Measurements from ENCODE around the gene ABHD6.
"Not testable (repeated sequence)": the region's sequence is repeated elsewhere in the genome, so short reads cannot be mapped to it uniquely, and the experiment has no call there.

The ABHD6 gene

GRCh38 chr3:58200846-58201355 is 36.7 kb upstream of the ABHD6 start:
- Histone ChIP-seq H3K27ac (ENCODE audit: insufficient read depth in 1 of 2, low read depth in 1 of 2, low read length in 2 of 2, poor library complexity in 1 of 2, severe bottlenecking in 2 of 2) (no peak overlapping the region), H3K9me3 (ENCODE audit: control extremely low read depth in 1 of 5, control insufficient read depth in 4 of 5, insufficient read depth in 2 of 5, low read depth in 1 of 5, low read length in 4 of 5) (no peaks in the 10 kb centered on the region), H3K36me3 (ENCODE audit: control insufficient read depth in 4 of 4, insufficient read depth in 4 of 4, low read length in 3 of 4) (no peaks in the 10 kb centered on the region), H3K4me3 (ENCODE audit: control insufficient read depth in 1 of 7, extremely low read depth in 1 of 7, insufficient read depth in 4 of 7, low read depth in 2 of 7, low read length in 6 of 7) (peak overlapping the region in 4 of 7 experiments; percentile 1 to 51 (median 10)), H3K4me1 (ENCODE audit: control extremely low read depth in 1 of 4, control insufficient read depth in 4 of 4, insufficient read depth in 4 of 4, low read length in 3 of 4) (peaks cover 0 to 19% (median 9%) of the 10 kb centered on the region in 4 experiments), H3K27me3 (replicated peaks in 2 of 5; ENCODE audit: control insufficient read depth in 4 of 5, insufficient read depth in 5 of 5, low read length in 4 of 5) (no peaks in the 10 kb centered on the region)
- peak in 2 of 3 donors; percentile 36 to 49 for DNase-seq
- 0% methylated on average over 7 of the region's 11 CpGs for WGBS (ENCODE audit: insufficient coverage)
- ChIA-PET CTCF (interaction anchor here (0.7 to 3.6 kb wide), 7 partner anchors 12 to 94 kb away, joined by 3 to 31 read pairs (median 3); no protein-coding TSS in a partner anchor), POLR2A (no interaction called here)

GRCh38 chr3:58201451-58201850 is 36.1 kb upstream of the ABHD6 start:
- H3K9me3 ChIP-seq (ENCODE audit: control extremely low read depth in 1 of 5, control insufficient read depth in 4 of 5, insufficient read depth in 2 of 5, low read depth in 1 of 5, low read length in 4 of 5); H3K36me3 ChIP-seq (ENCODE audit: control insufficient read depth in 4 of 4, insufficient read depth in 4 of 4, low read length in 3 of 4); H3K27ac ChIP-seq (ENCODE audit: insufficient read depth in 1 of 2, low read depth in 1 of 2, low read length in 2 of 2, poor library complexity in 1 of 2, severe bottlenecking in 2 of 2); POLR2A ChIA-PET; H3K4me3 ChIP-seq (ENCODE audit: control insufficient read depth in 1 of 7, extremely low read depth in 1 of 7, insufficient read depth in 4 of 7, low read depth in 2 of 7, low read length in 6 of 7); H3K27me3 ChIP-seq (replicated peaks in 2 of 5; ENCODE audit: control insufficient read depth in 4 of 5, insufficient read depth in 5 of 5, low read length in 4 of 5): not testable (repeated sequence)
- WGBS (ENCODE audit: insufficient coverage): 33% methylated on average over 2 of the region's 3 CpGs
- CTCF ChIA-PET: interaction anchor here (0.7 to 3.6 kb wide), 6 partner anchors 11 to 94 kb away, joined by 3 to 31 read pairs (median 4); no protein-coding TSS in a partner anchor
- peak in 1 of 3 donors; percentile 38 for DNase-seq
- peaks cover 0 to 18% (median 9%) of the 10 kb centered on the region in 4 experiments for H3K4me1 ChIP-seq (ENCODE audit: control extremely low read depth in 1 of 4, control insufficient read depth in 4 of 4, insufficient read depth in 4 of 4, low read length in 3 of 4)

- Histone ChIP-seq H3K4me1 (ENCODE audit: control extremely low read depth in 1 of 4, control insufficient read depth in 4 of 4, insufficient read depth in 4 of 4, low read length in 3 of 4) (peaks cover 0 to 15% (median 9%) of the 10 kb centered on the region in 4 experiments), H3K36me3 (ENCODE audit: control insufficient read depth in 4 of 4, insufficient read depth in 4 of 4, low read length in 3 of 4) (no peaks in the 10 kb centered on the region), H3K4me3 (ENCODE audit: control insufficient read depth in 1 of 7, extremely low read depth in 1 of 7, insufficient read depth in 4 of 7, low read depth in 2 of 7, low read length in 6 of 7) (no peak overlapping the region), H3K27ac (ENCODE audit: insufficient read depth in 1 of 2, low read depth in 1 of 2, low read length in 2 of 2, poor library complexity in 1 of 2, severe bottlenecking in 2 of 2) (no peak overlapping the region), H3K27me3 (replicated peaks in 2 of 5; ENCODE audit: control insufficient read depth in 4 of 5, insufficient read depth in 5 of 5, low read length in 4 of 5) (no peaks in the 10 kb centered on the region), H3K9me3 (ENCODE audit: control extremely low read depth in 1 of 5, control insufficient read depth in 4 of 5, insufficient read depth in 2 of 5, low read depth in 1 of 5, low read length in 4 of 5) (no peaks in the 10 kb centered on the region)
- WGBS (ENCODE audit: insufficient coverage): 89% methylated on average over 8 of the region's 9 CpGs
- DNase-seq: peak in 1 of 3 donors; percentile 10
- ChIA-PET POLR2A (interaction anchor here (0.6 kb wide), 1 partner anchor 12 kb away, joined by 5 read pairs; no protein-coding TSS in a partner anchor), CTCF (interaction anchor here (1.1 to 1.9 kb wide), 8 partner anchors 10 to 100 kb away, joined by 3 to 9 read pairs (median 3); no protein-coding TSS in a partner anchor)
These were observed 34.7 kb upstream of the ABHD6 start for GRCh38 chr3:58202917-58203360.

- DNase-seq: no peak
- WGBS (ENCODE audit: insufficient coverage): 98% methylated on average over 4 of the region's 4 CpGs
- H3K36me3 ChIP-seq (ENCODE audit: control insufficient read depth in 4 of 4, insufficient read depth in 4 of 4, low read length in 3 of 4): no peaks in the 10 kb centered on the region
- no peaks in the 10 kb centered on the region for H3K9me3 ChIP-seq (ENCODE audit: control extremely low read depth in 1 of 5, control insufficient read depth in 4 of 5, insufficient read depth in 2 of 5, low read depth in 1 of 5, low read length in 4 of 5)
- no peak overlapping the region for H3K4me3 ChIP-seq (ENCODE audit: control insufficient read depth in 1 of 7, extremely low read depth in 1 of 7, insufficient read depth in 4 of 7, low read depth in 2 of 7, low read length in 6 of 7)
- H3K4me1 ChIP-seq (ENCODE audit: control extremely low read depth in 1 of 4, control insufficient read depth in 4 of 4, insufficient read depth in 4 of 4, low read length in 3 of 4): peaks cover 0 to 15% (median 9%) of the 10 kb centered on the region in 4 experiments
- H3K27me3 ChIP-seq (replicated peaks in 2 of 5; ENCODE audit: control insufficient read depth in 4 of 5, insufficient read depth in 5 of 5, low read length in 4 of 5): no peaks in the 10 kb centered on the region
- POLR2A ChIA-PET: no interaction called here
- CTCF ChIA-PET: interaction anchor here (1.1 to 1.9 kb wide), 9 partner anchors 10 to 99 kb away, joined by 3 to 9 read pairs (median 3); no protein-coding TSS in a partner anchor
- H3K27ac ChIP-seq (ENCODE audit: insufficient read depth in 1 of 2, low read depth in 1 of 2, low read length in 2 of 2, poor library complexity in 1 of 2, severe bottlenecking in 2 of 2): no peak overlapping the region
These were observed 34.1 kb upstream of the ABHD6 start for GRCh38 chr3:58203541-58203940.

- ChIA-PET POLR2A (no interaction called here), CTCF (interaction anchor here (1.1 to 1.9 kb wide), 5 partner anchors 11 to 21 kb away, joined by 3 to 10 read pairs (median 4); no protein-coding TSS in a partner anchor)
- no peak for DNase-seq
- no peaks in the 10 kb centered on the region for H3K36me3 ChIP-seq (ENCODE audit: control insufficient read depth in 4 of 4, insufficient read depth in 4 of 4, low read length in 3 of 4)
- 94% methylated on average over 4 of the region's 4 CpGs for WGBS (ENCODE audit: insufficient coverage)
- no peak overlapping the region for H3K27ac ChIP-seq (ENCODE audit: insufficient read depth in 1 of 2, low read depth in 1 of 2, low read length in 2 of 2, poor library complexity in 1 of 2, severe bottlenecking in 2 of 2)
- peaks cover 0 to 15% (median 9%) of the 10 kb centered on the region in 4 experiments for H3K4me1 ChIP-seq (ENCODE audit: control extremely low read depth in 1 of 4, control insufficient read depth in 4 of 4, insufficient read depth in 4 of 4, low read length in 3 of 4)
- H3K4me3 ChIP-seq (ENCODE audit: control insufficient read depth in 1 of 7, extremely low read depth in 1 of 7, insufficient read depth in 4 of 7, low read depth in 2 of 7, low read length in 6 of 7): no peak overlapping the region
- no peaks in the 10 kb centered on the region for H3K9me3 ChIP-seq (ENCODE audit: control extremely low read depth in 1 of 5, control insufficient read depth in 4 of 5, insufficient read depth in 2 of 5, low read depth in 1 of 5, low read length in 4 of 5)
- peaks cover 0 to 2% (median 0%) of the 10 kb centered on the region in 5 experiments for H3K27me3 ChIP-seq (replicated peaks in 2 of 5; ENCODE audit: control insufficient read depth in 4 of 5, insufficient read depth in 5 of 5, low read length in 4 of 5)
These were observed 32.9 kb upstream of the ABHD6 start for GRCh38 chr3:58204720-58205119.

GRCh38 chr3:58205981-58206380 is 31.6 kb upstream of the ABHD6 start:
- DNase-seq: no peak
- Histone ChIP-seq H3K4me3 (ENCODE audit: control insufficient read depth in 1 of 7, extremely low read depth in 1 of 7, insufficient read depth in 4 of 7, low read depth in 2 of 7, low read length in 6 of 7) (no peak overlapping the region), H3K36me3 (ENCODE audit: control insufficient read depth in 4 of 4, insufficient read depth in 4 of 4, low read length in 3 of 4) (no peaks in the 10 kb centered on the region), H3K9me3 (ENCODE audit: control extremely low read depth in 1 of 5, control insufficient read depth in 4 of 5, insufficient read depth in 2 of 5, low read depth in 1 of 5, low read length in 4 of 5) (no peaks in the 10 kb centered on the region), H3K27ac (ENCODE audit: insufficient read depth in 1 of 2, low read depth in 1 of 2, low read length in 2 of 2, poor library complexity in 1 of 2, severe bottlenecking in 2 of 2) (no peak overlapping the region), H3K27me3 (replicated peaks in 2 of 5; ENCODE audit: control insufficient read depth in 4 of 5, insufficient read depth in 5 of 5, low read length in 4 of 5) (peaks cover 0 to 2% (median 0%) of the 10 kb centered on the region in 5 experiments), H3K4me1 (ENCODE audit: control extremely low read depth in 1 of 4, control insufficient read depth in 4 of 4, insufficient read depth in 4 of 4, low read length in 3 of 4) (peaks cover 0 to 7% (median 3%) of the 10 kb centered on the region in 4 experiments)
- WGBS (ENCODE audit: insufficient coverage): 90% methylated on average over 3 of the region's 4 CpGs
- ChIA-PET POLR2A (no interaction called here), CTCF (interaction anchor here (1.1 to 1.9 kb wide), 6 partner anchors 9 to 23 kb away, joined by 3 to 10 read pairs (median 4); no protein-coding TSS in a partner anchor)

- peaks cover 0 to 1% (median under 1%) of the 10 kb centered on the region in 4 experiments for H3K4me1 ChIP-seq (ENCODE audit: control extremely low read depth in 1 of 4, control insufficient read depth in 4 of 4, insufficient read depth in 4 of 4, low read length in 3 of 4)
- H3K36me3 ChIP-seq (ENCODE audit: control insufficient read depth in 4 of 4, insufficient read depth in 4 of 4, low read length in 3 of 4): no peaks in the 10 kb centered on the region
- WGBS (ENCODE audit: insufficient coverage): 96% methylated on average over 5 of the region's 5 CpGs
- POLR2A ChIA-PET: no interaction called here
- no peak overlapping the region for H3K4me3 ChIP-seq (ENCODE audit: control insufficient read depth in 1 of 7, extremely low read depth in 1 of 7, insufficient read depth in 4 of 7, low read depth in 2 of 7, low read length in 6 of 7)
- H3K27me3 ChIP-seq (replicated peaks in 2 of 5; ENCODE audit: control insufficient read depth in 4 of 5, insufficient read depth in 5 of 5, low read length in 4 of 5): peaks cover 0 to 2% (median 0%) of the 10 kb centered on the region in 5 experiments
- CTCF ChIA-PET: interaction anchor here (1.1 to 1.4 kb wide), 2 partner anchors 13 to 17 kb away, joined by 4 to 5 read pairs; no protein-coding TSS in a partner anchor
- H3K27ac ChIP-seq (ENCODE audit: insufficient read depth in 1 of 2, low read depth in 1 of 2, low read length in 2 of 2, poor library complexity in 1 of 2, severe bottlenecking in 2 of 2): no peak overlapping the region
- no peaks in the 10 kb centered on the region for H3K9me3 ChIP-seq (ENCODE audit: control extremely low read depth in 1 of 5, control insufficient read depth in 4 of 5, insufficient read depth in 2 of 5, low read depth in 1 of 5, low read length in 4 of 5)
- DNase-seq: no peak
These were observed 31.1 kb upstream of the ABHD6 start for GRCh38 chr3:58206406-58207011.
